ACC112 (cell line): ENCODE measurements around the gene ALKAL2.
A peak's percentile ranks its signal among the peaks of the same experiment; 100 is the strongest.
"Not testable (repeated sequence)": the region's sequence is repeated elsewhere in the genome, so short reads cannot be mapped to it uniquely, and the experiment has no call there.

ENCODE experiments used
- H2AFZ ChIP-seq: fragments of 200-600 bp; sonication (generic); one replicate; pipeline ENCODE4 v1.6.0; 2017; ENCODE audit warnings: antibody characterized with exemption, low read length; ENCODE audit not compliant: unreplicated experiment
- H3K27ac ChIP-seq: fragments of 200-600 bp; sonication (generic); 2 replicates; pipeline ENCODE4 v1.5.1; 2014; ENCODE audit warnings: low read depth, mild to moderate bottlenecking, antibody characterized with exemption, low read length, moderate library complexity
- H3K27me3 ChIP-seq: fragments of 200-600 bp; sonication (generic); 2 replicates; pipeline ENCODE4 v1.6.1; 2014; ENCODE audit warnings: mild to moderate bottlenecking, antibody characterized with exemption, low read length, moderate library complexity, mixed read lengths; ENCODE audit not compliant: insufficient read depth
- H3K36me3 ChIP-seq: fragments of 200-600 bp; sonication (generic); 2 replicates; pipeline ENCODE4 v1.6.1; 2016; ENCODE audit warnings: mild to moderate bottlenecking, antibody characterized with exemption, low read length, moderate library complexity, mixed read lengths; ENCODE audit not compliant: insufficient read depth
- H3K4me1 ChIP-seq: fragments of 200-600 bp; sonication (generic); one replicate; pipeline ENCODE4 v1.6.1; 2016; ENCODE audit warnings: low read length, mixed read lengths; ENCODE audit not compliant: insufficient read depth, unreplicated experiment, control insufficient read depth
- H3K4me3 ChIP-seq: fragments of 200-600 bp; sonication (generic); 2 replicates; pipeline ENCODE4 v1.5.1; 2014; ENCODE audit warnings: mild to moderate bottlenecking, low read depth, low read length
- H3K79me2 ChIP-seq: fragments of 200-600 bp; sonication (generic); one replicate; pipeline ENCODE4 v1.6.0; 2016; ENCODE audit warnings: low read length; ENCODE audit not compliant: control insufficient read depth, unreplicated experiment, insufficient read depth

The ALKAL2 gene

GRCh38 chr2:287911-288757, at the start of gene ALKAL2:
ALKAL2 (minus strand) TSS chr2:288091; CDS start chr2:287835, 256 bp downstream.
- Histone ChIP-seq H2AFZ (no peak within 1 kb of the TSS), H3K4me1 (peaks cover 27% of the 10 kb centered on the region), H3K27me3 (peaks cover 50% of the 10 kb centered on the region), H3K36me3 (0 out of 2 replicates have a peak, but pooled peaks cover under 1% of the 10 kb centered on the region), H3K4me3 (peak within 1 kb of the TSS; percentile 19; the same call in 1 of the 2 replicates), H3K79me2 (no peaks in the 10 kb centered on the region), H3K27ac (no peak within 1 kb of the TSS)

- not testable (repeated sequence) for H2AFZ ChIP-seq, H3K4me1 ChIP-seq, H3K4me3 ChIP-seq, H3K36me3 ChIP-seq, H3K27ac ChIP-seq, H3K79me2 ChIP-seq, H3K27me3 ChIP-seq
Measured at GRCh38 chr2:336949-337348, 49.1 kb upstream of the ALKAL2 start.

- H3K36me3 ChIP-seq = no peaks in the 10 kb centered on the region
- no peaks in the 10 kb centered on the region for H3K79me2 ChIP-seq
- no peak overlapping the region for H3K27ac ChIP-seq
- no peaks in the 10 kb centered on the region for H3K4me1 ChIP-seq
- H3K4me3 ChIP-seq = no peak overlapping the region
- H2AFZ ChIP-seq = no peak overlapping the region
- H3K27me3 ChIP-seq = no peaks in the 10 kb centered on the region
Measured at GRCh38 chr2:336360-336759, 48.5 kb upstream of the ALKAL2 start.

GRCh38 chr2:332592-332991, 44.7 kb upstream of the ALKAL2 start:
- Histone ChIP-seq H3K27me3 (no peaks in the 10 kb centered on the region), H3K4me3 (no peak overlapping the region), H3K27ac (no peak overlapping the region), H3K4me1 (no peaks in the 10 kb centered on the region), H2AFZ (no peak overlapping the region), H3K36me3 (no peaks in the 10 kb centered on the region), H3K79me2 (no peaks in the 10 kb centered on the region)

- H3K27me3 ChIP-seq = no peaks in the 10 kb centered on the region
- H3K4me3 ChIP-seq = no peak overlapping the region
- H3K27ac ChIP-seq = no peak overlapping the region
- no peaks in the 10 kb centered on the region for H3K79me2 ChIP-seq
- H3K36me3 ChIP-seq = no peaks in the 10 kb centered on the region
- no peak overlapping the region for H2AFZ ChIP-seq
- no peaks in the 10 kb centered on the region for H3K4me1 ChIP-seq
Measured at GRCh38 chr2:328761-329160, 40.9 kb upstream of the ALKAL2 start.

- no peaks in the 10 kb centered on the region for H3K27me3 ChIP-seq
- H3K4me3 ChIP-seq = no peak overlapping the region
- H3K4me1 ChIP-seq = peaks cover 6% of the 10 kb centered on the region
- no peak overlapping the region for H2AFZ ChIP-seq
- no peaks in the 10 kb centered on the region for H3K79me2 ChIP-seq
- no peak overlapping the region for H3K27ac ChIP-seq
- H3K36me3 ChIP-seq = no peaks in the 10 kb centered on the region
Measured at GRCh38 chr2:323035-323434, 35.1 kb upstream of the ALKAL2 start.

- H3K27ac ChIP-seq = no peak overlapping the region
- peaks cover 8% of the 10 kb centered on the region for H3K4me1 ChIP-seq
- no peaks in the 10 kb centered on the region for H3K36me3 ChIP-seq
- no peak overlapping the region for H2AFZ ChIP-seq
- no peak overlapping the region for H3K4me3 ChIP-seq
- H3K79me2 ChIP-seq = no peaks in the 10 kb centered on the region
- no peaks in the 10 kb centered on the region for H3K27me3 ChIP-seq
Measured at GRCh38 chr2:322326-322725, 34.4 kb upstream of the ALKAL2 start.

- peaks cover 8% of the 10 kb centered on the region for H3K4me1 ChIP-seq
- no peaks in the 10 kb centered on the region for H3K27me3 ChIP-seq
- H2AFZ ChIP-seq = no peak overlapping the region
Measured at GRCh38 chr2:320561-320960, 32.7 kb upstream of the ALKAL2 start.

GRCh38 chr2:319059-319600, 31.2 kb upstream of the ALKAL2 start:
- Histone ChIP-seq H3K4me3 (no peak overlapping the region), H3K27ac (no peak overlapping the region), H3K36me3 (no peaks in the 10 kb centered on the region), H3K27me3 (no peaks in the 10 kb centered on the region), H2AFZ (no peak overlapping the region), H3K4me1 (peaks cover 8% of the 10 kb centered on the region), H3K79me2 (no peaks in the 10 kb centered on the region)

More at GRCh38 chr2:320561-320960, 32.7 kb upstream of the ALKAL2 start:
- Histone ChIP-seq H3K36me3 (no peaks in the 10 kb centered on the region), H3K79me2 (no peaks in the 10 kb centered on the region), H3K27ac (no peak overlapping the region), H3K4me3 (no peak overlapping the region)

- peak overlapping the region; percentile 30 for H3K27ac ChIP-seq
- 0 out of 2 replicates have a peak overlapping the region, but pooled peaks have one; percentile 24 for H3K4me3 ChIP-seq
- no peaks in the 10 kb centered on the region for H3K36me3 ChIP-seq
- peaks cover 8% of the 10 kb centered on the region for H3K4me1 ChIP-seq
- no peaks in the 10 kb centered on the region for H3K27me3 ChIP-seq
- no peaks in the 10 kb centered on the region for H3K79me2 ChIP-seq
- H2AFZ ChIP-seq = no peak overlapping the region
Measured at GRCh38 chr2:317501-318424, 29.9 kb upstream of the ALKAL2 start.
